Uterus (tissue), 4 donors: Measurements from ENCODE around the gene TMEM200B. TPM values are rescaled to one million over a fixed set of nuclear protein-coding genes. Genes with fewer than 3 reads are reported as not detected.
A peak's percentile ranks its signal among the peaks of the same experiment; 100 is the strongest.

ENCODE experiments used
- DNase-seq, 2 donors: peaks; one replicate each; pipeline ENCODE4 v3.0.0-alpha.2; 2019 to 2020
- H3K27ac ChIP-seq, 2 donors: fragments of 200-600 bp; sonication (generic); 1 replicate in 1 of 2; 2 replicates in 1 of 2; pipeline ENCODE4 v1.5.1; 2016 to 2018
- H3K27me3 ChIP-seq, 2 donors: fragments of 200-600 bp; sonication (generic); one replicate each; pipeline ENCODE4 v1.5.1; 2018 to 2019; ENCODE audit warnings: control low read depth in 1 of 2
- H3K36me3 ChIP-seq, 2 donors: fragments of 200-600 bp; sonication (generic); one replicate each; pipeline ENCODE4 v1.5.1; 2019; ENCODE audit warnings: control low read depth in 1 of 2
- H3K4me1 ChIP-seq, 2 donors: fragments of 200-600 bp; sonication (generic); one replicate each; pipeline ENCODE4 v1.5.1; 2018 to 2019; ENCODE audit warnings: control low read depth in 1 of 2
- H3K4me3 ChIP-seq, 2 donors: fragments of 200-600 bp; sonication (generic); 1 replicate in 1 of 2; 2 replicates in 1 of 2; pipeline ENCODE4 v1.5.1; 2018 to 2019; ENCODE audit warnings: mild to moderate bottlenecking in 1 of 2
- H3K9me3 ChIP-seq, 2 donors: fragments of 200-600 bp; sonication (generic); one replicate each; pipeline ENCODE4 v1.5.1; 2019; ENCODE audit warnings: control low read depth in 1 of 2
- CTCF ChIP-seq, 4 experiments: fragments of 200-600 bp in 2 of 4; fragments of 450-650 bp in 2 of 4; sonication (generic) in 2 of 4; IDR thresholded peaks; one replicate each; pipeline ENCODE4 v1.5.1; 2016 to 2019; ENCODE audit warnings: antibody characterized with exemption in 4 of 4, mild to moderate bottlenecking in 2 of 4, moderate library complexity in 1 of 4
- POLR2A ChIP-seq, 2 donors: fragments of 450-650 bp; IDR thresholded peaks; one replicate each; pipeline ENCODE4 v1.6.1; 2016; ENCODE audit warnings: antibody characterized with exemption in 2 of 2, mild to moderate bottlenecking in 1 of 2, moderate library complexity in 1 of 2
- intact Hi-C: fragments of 100-400 bp; cut with DNase I; formaldehyde crosslinking; loops from one replicate; pipeline ENCODE4 v1.15.1; 2023; ENCODE audit warnings: low total_unique reads
- total RNA-seq, 4 donors: library from RNA; depleted of rRNA in 3 of 4; stranded (reverse); fragments of >200 nt in 3 of 4; gene quantifications; one replicate each; pipeline versions ENCODE4 v1.1.0 to v1.2.4, GENCODE V29; 2014 to 2023
- donor health status: DM: yes; HTN: yes; CAD: no.

TMEM200B gene
- total RNA-seq, 4 donors from 2014 or later = 31.3 to 67.5 (median 41.9) TPM

GRCh38 chr1:29126198-29126597, 2.5 kb upstream of the TMEM200B start:
- Histone ChIP-seq H3K4me3 (no peak overlapping the region), H3K36me3 (no peaks in the 10 kb centered on the region), H3K27me3 (no peaks in the 10 kb centered on the region), H3K9me3 (no peaks in the 10 kb centered on the region), H3K4me1 (peaks cover 0 to 6% of the 10 kb centered on the region in 2 donors), H3K27ac (peak overlapping the region; percentile 94 to 100)
- TF ChIP-seq CTCF (IDR thresholded peaks at IDR 0.05) (no peak), POLR2A (IDR thresholded peaks at IDR 0.05) (no peak)
- intact Hi-C loops = loop anchor here (10.0 kb wide), 1 partner anchor 59 kb away; the partner anchor contains the start of gene SRSF4
- DNase-seq = no peak

DNA sequence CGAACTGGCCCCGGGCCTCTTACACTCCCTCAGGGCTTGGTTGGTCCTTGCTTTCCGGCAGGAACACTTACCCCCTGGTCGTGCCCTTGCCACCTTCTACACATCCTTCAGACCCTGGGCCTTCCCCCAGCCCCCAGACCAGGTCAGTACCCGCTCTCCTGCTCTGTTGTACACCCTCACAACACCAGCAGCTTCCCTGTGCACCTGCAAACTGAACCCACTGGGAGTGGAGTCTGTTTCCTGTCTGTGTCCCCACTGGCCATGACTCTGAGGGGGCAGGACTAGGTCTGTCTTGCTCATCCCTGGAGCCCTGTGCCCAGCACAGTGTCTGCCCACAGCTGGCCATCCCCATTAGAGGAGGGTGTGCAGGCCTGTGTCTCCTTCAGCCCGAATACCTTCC, 2.1 kb upstream of the TMEM200B start:
- Histone ChIP-seq H3K4me1 (peaks cover 0 to 6% of the 10 kb centered on the region in 2 donors), H3K9me3 (no peaks in the 10 kb centered on the region), H3K36me3 (no peaks in the 10 kb centered on the region), H3K27ac (peak overlapping the region; percentile 94 to 100), H3K4me3 (no peak overlapping the region), H3K27me3 (no peaks in the 10 kb centered on the region)
- DNase-seq = peak in 1 of 2 donors; percentile 39
- intact Hi-C loops = loop anchor here (10.0 kb wide), 1 partner anchor 59 kb away; the partner anchor contains the start of gene SRSF4
- TF ChIP-seq POLR2A (IDR thresholded peaks at IDR 0.05) = no peak
- no peak for TF ChIP-seq CTCF (IDR thresholded peaks at IDR 0.05)

DNA sequence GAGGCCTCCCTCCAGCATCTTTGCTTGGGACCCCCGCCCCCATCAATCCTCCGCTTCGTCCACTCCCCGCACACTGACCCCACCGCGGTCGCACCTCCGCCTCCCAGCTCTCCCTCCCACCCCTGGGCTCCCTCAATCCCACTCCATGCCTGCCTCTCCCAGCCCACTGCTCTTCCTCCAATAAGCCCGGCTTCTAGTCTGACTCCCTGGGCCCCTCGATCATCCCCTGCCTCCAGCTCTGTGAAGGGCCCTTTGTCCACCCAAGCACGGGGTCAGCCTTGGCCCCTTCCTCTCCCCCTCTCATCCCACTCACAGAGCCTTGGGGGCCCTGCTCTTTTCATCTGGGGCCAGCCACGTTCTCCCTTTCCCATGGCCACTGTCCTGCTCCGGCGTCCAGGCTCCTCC, 1.5 kb upstream of the TMEM200B start:
- no peaks in the 10 kb centered on the region for H3K9me3 ChIP-seq
- no peak for DNase-seq
- peak overlapping the region; percentile 94 to 100 for H3K27ac ChIP-seq
- H3K4me1 ChIP-seq = peaks cover 0 to 6% of the 10 kb centered on the region in 2 donors
- TF ChIP-seq CTCF (IDR thresholded peaks at IDR 0.05) = no peak
- no peak for TF ChIP-seq POLR2A (IDR thresholded peaks at IDR 0.05)
- H3K4me3 ChIP-seq = peak overlapping the region; percentile 73 to 80
- H3K36me3 ChIP-seq = no peaks in the 10 kb centered on the region
- intact Hi-C loops = loop anchor here (10.0 kb wide), 1 partner anchor 60 kb away; the partner anchor contains the start of gene SRSF4
- no peaks in the 10 kb centered on the region for H3K27me3 ChIP-seq

GRCh38 chr1:29124366-29125236, 898 bp upstream of the TMEM200B start:
- DNase-seq = peak; percentile 90 to 93
- Histone ChIP-seq H3K27me3 (no peaks in the 10 kb centered on the region), H3K4me1 (peaks cover 0 to 8% of the 10 kb centered on the region in 2 donors), H3K36me3 (no peaks in the 10 kb centered on the region), H3K27ac (peak overlapping the region; percentile 94 to 100), H3K9me3 (no peaks in the 10 kb centered on the region), H3K4me3 (peak overlapping the region; percentile 73 to 80)
- TF ChIP-seq CTCF (IDR thresholded peaks at IDR 0.05) (peak; percentile 79 to 99 (median 91)), POLR2A (IDR thresholded peaks at IDR 0.05) (peak; percentile 86 to 89)
- intact Hi-C loops = loop anchor here (10.0 kb wide), 1 partner anchor 60 kb away; the partner anchor contains the start of gene SRSF4
